ENCODE data around the gene CHCHD10.
A peak's percentile ranks its signal among the peaks of the same experiment; 100 is the strongest.

The CHCHD10 gene

DNA sequence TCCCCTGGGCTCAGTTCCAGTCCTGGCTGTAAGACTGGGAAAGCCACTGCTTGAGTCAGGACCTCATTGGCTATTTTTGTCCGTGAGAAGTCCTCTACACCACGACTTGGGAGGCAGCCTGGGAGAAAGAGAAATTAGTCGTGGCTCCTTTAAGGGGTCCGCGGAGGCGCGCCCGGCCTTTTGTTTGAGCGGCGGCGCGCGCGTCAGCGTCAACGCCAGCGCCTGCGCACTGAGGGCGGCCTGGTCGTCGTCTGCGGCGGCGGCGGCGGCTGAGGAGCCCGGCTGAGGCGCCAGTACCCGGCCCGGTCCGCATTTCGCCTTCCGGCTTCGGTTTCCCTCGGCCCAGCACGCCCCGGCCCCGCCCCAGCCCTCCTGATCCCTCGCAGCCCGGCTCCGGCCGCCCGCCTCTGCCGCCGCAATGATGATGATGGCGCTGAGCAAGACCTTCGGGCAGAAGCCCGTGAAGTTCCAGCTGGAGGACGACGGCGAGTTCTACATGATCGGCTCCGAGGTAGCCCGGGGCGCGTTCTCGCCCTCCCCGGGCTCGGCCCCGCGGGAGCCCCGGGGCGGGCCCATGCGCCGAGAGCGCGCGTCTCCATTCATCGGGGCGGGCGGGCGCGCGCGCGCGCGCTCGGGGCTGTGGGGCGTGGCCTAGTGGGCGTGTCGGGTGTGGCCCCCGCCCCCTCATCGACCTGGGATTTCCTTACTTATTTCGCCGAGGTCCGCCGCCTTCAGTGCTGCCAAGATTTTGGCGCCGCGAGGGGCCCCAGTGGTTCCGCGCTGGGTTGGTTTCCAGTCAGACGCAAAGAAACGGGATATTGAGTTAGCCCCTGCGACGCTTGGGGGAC lies 19.2 kb upstream of the CHCHD10 start, which contains the start of gene SMARCB1:
TSS of gene SMARCB1 (plus strand) at position 215 of the 848 bp plus-strand sequence. CDS start at position 419, 204 bp downstream.
- DNase-seq, result peak; percentile 97

DNA sequence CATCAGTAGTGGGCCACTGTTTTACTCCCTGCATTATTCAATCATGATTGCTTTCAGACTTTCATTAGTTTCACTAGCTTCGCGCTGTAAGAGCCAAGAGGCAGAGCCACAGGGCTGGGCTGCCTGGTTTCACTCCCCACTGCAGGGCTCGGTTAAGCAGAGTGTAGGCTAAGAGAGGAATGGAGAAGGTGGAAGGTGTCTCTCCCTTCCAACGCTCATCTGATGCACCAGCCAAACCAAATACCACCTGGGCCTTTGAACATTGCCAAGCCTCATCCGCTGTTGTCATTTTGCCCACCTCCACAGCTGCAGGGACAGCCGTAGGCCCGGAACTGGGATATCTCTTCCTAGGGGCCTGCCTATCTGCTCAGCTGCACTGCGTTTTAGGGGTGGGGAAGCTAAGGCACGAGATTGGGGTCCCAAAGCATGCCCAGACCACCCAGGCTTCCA lies 18.5 kb upstream of the CHCHD10 start:
- DNase-seq, result no peak

DNA sequence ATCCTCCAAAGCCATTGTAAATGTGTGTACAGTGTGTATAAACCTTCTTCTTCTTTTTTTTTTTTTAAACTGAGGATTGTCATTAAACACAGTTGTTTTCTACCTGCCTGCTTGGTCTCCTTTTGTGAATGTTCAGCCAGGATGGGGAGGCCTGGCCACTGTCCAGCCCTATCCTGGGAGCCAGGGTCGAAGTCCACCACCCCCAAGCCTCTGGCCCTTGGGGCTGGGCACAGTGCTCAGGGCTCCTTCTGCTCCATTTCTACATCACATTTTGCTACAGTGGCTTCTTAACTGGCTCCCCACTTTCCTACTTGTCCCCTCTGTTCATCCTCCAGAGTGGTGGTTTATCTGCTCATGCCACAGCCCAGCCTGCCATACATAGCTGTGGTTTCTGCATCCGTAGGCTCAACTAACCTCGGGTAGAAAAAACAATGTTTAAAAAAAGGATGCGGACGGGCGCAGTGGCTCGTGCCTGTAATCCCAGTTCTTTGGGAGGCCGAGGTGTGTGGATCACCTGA lies 16.5 kb upstream of the CHCHD10 start:
- DNase-seq, result no peak

DNA sequence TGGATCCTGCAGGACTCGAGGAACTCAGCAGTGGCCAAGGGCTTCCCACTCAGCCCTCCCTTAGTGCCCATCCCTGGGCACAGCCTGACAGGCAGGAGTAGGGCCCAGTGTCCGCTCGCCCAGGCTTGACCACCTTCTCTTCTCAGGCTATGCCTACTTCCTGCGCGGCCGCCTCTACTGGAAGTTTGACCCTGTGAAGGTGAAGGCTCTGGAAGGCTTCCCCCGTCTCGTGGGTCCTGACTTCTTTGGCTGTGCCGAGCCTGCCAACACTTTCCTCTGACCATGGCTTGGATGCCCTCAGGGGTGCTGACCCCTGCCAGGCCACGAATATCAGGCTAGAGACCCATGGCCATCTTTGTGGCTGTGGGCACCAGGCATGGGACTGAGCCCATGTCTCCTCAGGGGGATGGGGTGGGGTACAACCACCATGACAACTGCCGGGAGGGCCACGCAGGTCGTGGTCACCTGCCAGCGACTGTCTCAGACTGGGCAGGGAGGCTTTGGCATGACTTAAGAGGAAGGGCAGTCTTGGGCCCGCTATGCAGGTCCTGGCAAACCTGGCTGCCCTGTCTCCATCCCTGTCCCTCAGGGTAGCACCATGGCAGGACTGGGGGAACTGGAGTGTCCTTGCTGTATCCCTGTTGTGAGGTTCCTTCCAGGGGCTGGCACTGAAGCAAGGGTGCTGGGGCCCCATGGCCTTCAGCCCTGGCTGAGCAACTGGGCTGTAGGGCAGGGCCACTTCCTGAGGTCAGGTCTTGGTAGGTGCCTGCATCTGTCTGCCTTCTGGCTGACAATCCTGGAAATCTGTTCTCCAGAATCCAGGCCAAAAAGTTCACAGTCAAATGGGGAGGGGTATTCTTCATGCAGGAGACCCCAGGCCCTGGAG lies 15.7 kb upstream of the CHCHD10 start:
- DNase-seq, result no peak

DNA sequence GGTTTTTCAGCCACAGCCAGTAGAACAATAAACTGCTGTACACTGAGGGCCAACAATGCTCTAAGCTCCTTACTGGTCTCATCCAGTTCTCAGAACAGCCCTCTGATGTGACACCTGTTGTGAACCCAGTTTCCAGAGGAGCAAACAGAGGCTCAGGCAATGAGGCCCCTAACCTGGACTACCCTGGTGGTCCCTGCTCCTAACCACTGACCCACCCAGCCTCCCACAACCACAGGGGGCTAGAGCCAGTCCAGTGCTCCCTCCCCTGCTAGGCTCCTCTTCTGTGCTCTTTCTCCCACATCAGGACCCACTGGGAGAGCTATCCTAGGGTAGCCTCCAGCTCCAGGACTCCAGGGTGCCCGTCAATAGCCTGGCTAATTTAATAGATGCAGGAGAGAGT lies 14.9 kb upstream of the CHCHD10 start:
- DNase-seq, result no peak

DNA sequence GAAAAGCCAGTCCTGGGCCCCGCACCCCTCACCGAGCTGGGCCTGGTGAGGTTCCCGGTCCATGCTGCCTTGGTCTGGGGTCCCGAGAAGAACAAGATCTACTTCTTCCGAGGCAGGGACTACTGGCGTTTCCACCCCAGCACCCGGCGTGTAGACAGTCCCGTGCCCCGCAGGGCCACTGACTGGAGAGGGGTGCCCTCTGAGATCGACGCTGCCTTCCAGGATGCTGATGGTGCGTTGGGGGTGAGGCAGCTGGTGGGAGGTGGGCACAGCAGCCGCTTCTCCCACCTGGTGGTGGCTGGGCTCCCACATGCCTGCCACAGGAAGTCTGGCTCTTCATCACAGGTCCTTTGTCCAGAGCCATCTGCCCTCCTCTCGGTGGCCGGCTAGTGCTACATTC lies 14.5 kb upstream of the CHCHD10 start:
- no peak for DNase-seq

DNA sequence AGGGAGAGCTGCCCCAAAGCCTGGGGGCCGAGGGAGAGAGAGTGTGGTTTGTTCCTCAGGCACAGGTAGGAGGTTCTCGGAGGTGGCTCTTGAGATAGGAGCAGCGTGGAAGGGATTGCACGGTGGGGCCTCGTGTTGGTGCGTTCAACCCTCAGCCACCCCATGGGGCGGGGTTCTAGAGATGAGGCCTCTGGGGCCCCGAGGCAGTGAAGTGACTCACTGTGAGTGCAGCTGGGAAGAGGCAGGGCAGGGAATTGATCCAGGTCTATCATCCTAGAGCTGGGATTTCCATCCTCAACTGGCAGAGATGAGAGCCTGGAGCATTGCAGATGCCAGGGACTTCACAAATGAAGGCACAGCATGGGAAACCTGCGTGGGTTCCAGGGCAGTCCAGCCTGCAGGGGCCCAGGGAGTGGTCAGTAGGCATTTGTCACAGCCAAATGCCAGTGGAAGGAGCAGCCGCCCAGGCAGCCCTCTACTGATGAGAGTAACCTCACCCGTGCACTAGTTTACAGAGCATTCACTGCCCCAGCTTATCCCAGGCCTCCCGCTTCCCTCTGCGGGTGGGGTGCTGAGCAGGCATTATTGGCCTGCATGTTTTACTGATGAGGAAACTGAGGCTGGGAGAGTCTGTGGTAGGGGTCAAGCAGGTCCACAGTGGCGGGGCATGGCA lies 13.9 kb upstream of the CHCHD10 start:
- DNase-seq, result no peak

DNA sequence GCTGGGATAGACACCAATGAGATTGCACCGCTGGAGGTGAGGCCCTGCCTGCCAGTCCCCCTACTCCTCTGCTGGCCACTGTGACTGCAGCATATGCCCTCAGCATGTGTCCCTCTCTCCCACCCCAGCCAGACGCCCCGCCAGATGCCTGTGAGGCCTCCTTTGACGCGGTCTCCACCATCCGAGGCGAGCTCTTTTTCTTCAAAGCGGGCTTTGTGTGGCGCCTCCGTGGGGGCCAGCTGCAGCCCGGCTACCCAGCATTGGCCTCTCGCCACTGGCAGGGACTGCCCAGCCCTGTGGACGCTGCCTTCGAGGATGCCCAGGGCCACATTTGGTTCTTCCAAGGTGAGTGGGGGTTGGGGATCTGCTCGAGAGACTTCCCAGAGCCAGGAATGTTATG lies 13.3 kb upstream of the CHCHD10 start:
- peak; percentile 37 for DNase-seq

DNA sequence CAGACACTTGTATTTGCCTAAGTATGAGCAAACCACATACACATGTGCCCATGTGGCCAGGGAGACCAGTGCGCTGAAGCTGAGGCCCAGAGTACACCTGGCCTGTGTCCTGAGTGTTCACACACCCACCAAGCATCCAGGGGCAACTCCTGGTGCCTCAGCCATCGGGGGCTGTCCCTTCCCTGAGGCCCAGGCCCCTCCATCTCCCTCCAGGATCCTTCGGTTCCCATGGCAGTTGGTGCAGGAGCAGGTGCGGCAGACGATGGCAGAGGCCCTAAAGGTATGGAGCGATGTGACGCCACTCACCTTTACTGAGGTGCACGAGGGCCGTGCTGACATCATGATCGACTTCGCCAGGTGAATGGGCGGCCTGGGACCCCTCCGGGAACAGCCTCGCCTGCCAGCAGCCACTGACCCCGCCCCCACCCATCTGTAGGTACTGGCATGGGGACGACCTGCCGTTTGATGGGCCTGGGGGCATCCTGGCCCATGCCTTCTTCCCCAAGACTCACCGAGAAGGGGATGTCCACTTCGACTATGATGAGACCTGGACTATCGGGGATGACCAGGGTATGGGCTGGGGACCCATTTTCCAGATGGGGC lies 12.5 kb upstream of the CHCHD10 start:
- no peak for DNase-seq

DNA sequence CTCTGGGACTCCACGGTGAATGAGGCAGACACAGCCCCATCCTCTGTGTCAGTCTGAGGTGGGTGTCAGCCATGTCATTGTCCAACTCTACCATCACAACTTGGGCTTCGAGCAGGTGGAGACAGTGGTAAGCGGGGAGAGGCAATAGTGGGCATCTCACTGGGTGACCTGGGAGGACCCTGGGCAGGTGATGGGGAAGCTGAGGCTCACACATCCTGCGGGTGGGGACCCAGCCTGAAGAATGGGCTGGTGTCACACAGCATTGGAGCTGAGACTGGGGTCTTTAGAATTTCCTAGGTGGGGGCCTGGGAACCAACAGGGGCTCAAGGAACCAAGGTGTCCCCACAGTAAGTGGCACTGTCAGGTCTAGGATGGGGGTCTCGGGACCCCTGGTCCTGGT lies 12.0 kb upstream of the CHCHD10 start:
- no peak for DNase-seq

DNA sequence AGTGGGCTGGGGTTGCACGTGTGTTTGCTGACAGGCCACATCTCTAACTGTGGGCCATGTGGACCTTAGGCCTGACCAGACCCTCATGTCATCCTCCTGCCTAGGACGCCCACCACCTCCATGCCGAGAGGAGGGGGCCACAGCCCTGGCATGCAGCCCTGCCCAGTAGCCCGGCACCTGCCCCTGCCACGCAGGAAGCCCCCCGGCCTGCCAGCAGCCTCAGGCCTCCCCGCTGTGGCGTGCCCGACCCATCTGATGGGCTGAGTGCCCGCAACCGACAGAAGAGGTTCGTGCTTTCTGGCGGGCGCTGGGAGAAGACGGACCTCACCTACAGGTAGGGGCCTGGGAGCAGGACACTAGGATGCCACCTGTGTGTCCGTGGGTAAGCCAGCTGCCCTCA lies 11.3 kb upstream of the CHCHD10 start:
- DNase-seq, result no peak

DNA sequence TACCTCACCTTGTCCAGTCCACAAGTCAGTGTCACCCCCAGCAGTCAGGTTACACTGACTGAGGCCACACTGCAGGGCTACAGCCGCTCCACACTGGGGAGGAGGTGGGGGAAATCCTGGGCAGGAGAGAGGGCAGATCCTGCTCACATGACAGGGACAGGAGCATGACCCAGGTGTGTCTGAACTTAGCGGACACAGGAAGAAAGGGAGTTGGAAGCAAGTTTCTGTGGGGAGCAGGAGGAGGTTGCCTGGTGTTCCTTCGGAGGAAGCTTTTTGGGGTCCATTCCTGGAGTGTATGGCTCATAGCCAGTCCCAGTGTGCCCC lies 10.8 kb upstream of the CHCHD10 start:
- no peak for DNase-seq

DNA sequence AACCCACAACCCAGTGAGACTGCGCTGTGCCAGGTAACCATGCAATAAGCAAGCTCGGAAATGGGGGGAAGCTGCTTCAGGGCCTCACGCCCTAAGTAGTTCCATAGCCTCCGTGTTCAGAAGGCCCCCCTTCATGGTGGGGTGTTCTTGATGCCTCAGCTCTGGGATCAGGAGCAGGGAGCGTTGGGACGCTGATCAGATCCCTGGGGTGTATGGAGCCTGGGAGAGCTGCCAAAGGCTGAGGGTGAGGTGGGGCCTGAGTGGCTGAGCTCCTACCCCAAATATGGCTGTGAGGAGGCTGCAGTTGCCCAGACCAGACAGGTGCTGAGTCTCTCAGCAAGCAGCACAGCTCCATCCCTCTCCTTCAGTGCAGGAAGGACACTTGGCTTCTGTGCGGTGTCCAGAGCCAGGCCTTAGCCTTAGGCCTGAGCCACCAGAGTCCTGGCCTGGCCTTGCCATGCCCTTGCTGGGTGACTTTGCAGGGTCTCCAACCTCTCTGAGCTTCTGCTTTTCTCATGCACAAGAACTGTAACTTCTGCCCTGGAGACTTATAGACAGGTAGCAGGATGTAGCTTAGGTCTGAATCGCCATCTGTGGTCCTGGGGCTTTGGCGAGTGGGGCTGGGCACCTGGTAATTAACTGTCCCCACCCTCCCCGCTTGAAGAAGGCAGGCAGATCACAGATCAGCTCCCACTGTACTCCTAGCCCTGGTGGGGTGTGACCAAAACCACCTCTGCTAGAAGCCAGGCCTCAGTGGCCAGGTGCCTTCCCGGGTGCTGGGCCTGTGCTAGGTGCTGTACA lies 10.2 kb upstream of the CHCHD10 start:
- no peak for DNase-seq

DNA sequence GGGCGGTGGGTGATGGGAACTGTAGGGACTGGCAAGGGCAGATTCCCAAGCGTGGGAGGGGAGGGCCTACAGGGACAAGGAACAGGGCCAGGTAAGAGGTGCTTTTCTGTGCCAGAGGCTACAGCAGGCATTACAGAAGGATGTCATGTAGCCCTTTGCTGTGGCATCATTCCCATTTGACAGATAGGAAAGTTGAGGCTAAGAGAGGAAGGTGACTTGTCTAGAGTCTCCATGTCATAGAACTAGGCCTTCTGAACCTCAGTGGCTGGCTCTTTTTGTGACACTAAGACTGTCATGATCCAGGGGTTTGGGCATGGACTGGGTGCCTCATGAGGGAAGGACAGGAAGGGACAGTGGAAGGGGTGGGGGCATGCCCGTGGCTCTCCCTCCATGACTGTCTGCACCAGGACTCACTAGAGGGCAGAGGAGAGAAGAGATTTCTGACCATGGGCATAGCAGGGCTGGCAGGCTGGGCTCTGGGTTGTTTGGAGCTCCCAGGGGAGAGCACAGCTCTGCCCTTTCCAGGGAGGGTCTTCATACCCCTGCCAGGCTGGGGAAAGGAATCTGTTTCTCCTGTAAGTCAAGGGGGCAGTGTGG lies 8.1 kb upstream of the CHCHD10 start:
- no peak for DNase-seq

DNA sequence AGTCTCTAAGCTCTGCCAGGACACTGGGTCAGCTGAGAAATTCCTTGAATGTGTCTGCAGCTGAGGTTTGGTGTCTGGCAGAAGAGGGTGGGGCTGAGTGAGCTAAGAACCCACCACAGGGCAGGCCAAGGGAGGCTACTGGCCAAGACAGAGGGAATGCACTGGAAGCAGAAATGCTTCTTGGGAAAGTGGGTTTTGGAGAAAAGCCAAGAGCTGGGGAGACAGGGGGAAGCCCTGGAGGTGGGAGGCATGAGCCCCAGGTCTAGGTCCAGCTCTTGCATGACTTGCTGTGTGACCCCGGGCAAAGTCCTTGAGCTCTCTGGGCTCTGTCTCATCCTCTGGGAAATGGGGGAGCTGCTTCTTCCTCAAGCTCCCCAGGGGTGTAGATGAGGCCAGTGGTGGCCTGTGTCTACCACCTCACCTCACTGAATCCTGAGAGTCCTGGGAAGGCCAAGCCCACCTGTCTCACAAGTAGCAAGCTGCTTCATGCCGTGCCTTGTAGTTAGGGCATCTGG lies 7.2 kb upstream of the CHCHD10 start:
- DNase-seq, result no peak

DNA sequence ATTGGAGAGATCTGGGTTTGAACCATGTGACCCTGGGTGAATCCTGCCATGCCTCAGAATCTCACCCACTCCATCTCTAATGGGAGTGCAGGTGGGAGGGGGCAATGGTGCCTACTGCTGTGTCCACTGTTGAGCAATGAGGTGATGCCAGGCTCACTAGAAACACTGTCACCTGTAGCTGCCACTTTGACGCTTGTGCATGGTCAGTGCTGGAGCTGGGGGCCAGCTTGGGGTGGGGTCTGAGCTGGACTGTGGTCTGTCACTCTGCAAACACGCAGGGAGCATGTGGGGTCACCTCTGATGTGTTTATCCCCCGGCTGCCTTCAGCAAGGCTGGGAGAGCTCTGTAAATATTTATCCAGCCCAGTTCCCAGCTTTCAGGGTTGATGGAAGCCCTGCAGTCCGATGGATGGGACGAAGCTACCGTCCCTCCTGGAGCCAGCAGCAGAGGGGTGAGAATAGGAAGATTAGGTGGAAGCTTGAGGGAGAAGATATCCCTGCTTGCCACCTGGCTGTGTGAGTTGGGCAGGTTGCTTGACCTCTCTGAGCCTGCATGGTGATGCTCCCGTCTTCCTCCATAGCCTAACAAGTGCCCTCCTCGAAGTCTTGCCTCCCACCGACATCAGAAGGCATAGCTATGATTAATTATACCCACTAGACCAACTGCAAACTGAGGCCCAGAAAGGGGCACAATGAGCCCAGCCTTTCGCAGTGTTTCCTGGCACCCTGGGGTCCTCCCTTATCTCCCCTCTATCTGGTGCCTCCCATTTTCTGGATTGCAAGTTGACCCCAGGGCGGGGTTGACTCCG lies 6.5 kb upstream of the CHCHD10 start:
- DNase-seq, result no peak

DNA sequence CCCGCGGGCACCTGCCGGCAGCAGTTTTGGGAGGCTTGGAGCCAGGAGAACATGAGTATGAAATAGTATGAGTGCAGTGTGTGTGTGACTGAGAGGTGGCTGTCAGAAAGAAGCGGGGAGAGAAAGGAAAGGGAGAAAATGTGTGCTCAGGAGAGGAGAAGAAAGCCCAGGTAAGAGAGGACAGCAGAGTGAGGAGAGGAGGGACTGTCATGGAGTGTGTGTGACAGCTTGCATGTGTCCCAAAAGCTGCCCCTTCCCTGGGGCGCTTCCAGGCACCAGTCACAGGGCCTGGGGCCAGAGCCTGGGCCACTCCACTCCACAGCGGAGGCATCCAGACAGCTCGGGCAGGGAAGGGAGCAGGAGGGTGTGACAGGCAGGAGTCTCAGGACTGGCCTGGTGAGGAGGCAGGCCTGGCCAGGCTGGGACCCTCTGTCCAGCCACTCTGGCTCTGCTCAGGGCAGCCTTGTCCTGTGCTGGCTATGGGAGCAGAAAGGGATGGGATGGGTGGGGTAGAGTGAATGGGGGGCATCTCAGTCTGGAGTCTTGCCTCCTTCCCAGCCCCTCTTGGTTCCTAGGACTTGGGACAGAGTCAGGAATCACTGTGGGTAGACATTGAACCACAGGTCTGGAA lies 5.8 kb upstream of the CHCHD10 start:
- DNase-seq, result no peak

DNA sequence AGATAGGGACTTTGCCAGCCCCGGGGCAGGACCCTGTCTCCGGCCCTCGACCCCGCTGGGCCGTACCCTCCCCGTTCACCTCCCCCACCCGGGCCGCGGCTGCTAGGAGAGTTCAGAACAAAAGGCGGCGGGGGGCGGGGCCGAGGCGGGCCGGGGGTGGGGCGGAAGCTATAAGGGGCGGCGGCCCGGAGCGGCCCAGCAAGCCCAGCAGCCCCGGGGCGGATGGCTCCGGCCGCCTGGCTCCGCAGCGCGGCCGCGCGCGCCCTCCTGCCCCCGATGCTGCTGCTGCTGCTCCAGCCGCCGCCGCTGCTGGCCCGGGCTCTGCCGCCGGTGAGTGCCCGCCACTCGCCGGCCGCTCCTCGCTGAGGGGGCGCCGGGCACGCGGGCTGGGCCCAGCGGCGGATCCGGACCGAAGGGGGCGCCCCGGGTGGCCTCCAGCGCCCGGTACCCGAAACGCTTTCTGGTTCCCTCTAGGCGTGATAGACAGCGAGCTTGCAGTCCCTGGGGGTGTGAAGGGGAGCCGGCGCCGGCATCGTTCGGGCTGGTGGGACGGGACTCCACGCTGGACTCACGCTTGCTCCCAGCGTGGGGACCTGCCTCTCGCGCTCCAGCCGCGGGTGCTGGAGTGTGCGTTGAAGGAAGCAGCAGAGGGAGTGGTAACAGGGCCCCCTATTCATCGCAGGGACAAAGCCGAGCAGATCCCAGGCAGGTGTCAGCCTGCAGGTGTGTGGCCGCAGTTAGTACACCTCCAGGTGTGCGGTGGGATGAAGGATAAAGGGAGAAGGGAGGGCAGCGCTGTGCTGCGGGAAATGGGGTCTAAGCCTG lies 5.1 kb upstream of the CHCHD10 start, which contains the start of gene MMP11:
TSS of gene MMP11 (plus strand) at position 201 of the 825 bp plus-strand sequence. CDS start at position 223, 22 bp downstream.
- peak; percentile 71 for DNase-seq

DNA sequence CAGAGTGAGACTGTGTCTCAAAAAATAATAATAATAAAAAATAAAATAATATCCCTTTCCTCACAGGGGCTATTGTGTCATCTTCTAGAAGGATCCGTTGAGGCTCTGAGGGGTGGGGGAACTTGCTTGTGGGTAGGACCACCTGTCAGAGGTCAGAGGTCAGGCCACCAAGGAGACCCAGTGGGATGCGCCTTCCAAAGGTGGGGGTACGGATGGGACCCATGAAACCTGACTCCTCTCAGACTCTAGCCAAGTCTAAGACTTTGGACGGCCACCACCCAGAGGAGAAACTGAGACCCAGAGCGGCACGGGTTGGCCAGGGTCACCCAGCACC lies 4.5 kb upstream of the CHCHD10 start:
- DNase-seq, result peak; percentile 44
